Neural cell (in vitro differentiated cells): ENCODE results near the gene MICU1.

Experiments
- CTCF ChIP-seq: fragments of 450-650 bp; IDR thresholded peaks from 2 replicates; pipeline ENCODE4 v1.5.1; 2014; ENCODE audit warnings: antibody characterized with exemption, mild to moderate bottlenecking, moderate library complexity; ENCODE audit not compliant: poor library complexity, severe bottlenecking
- TF ChIP-seq, protein P1 (sequence below): IDR thresholded peaks from 2 replicates; pipeline ENCODE4 v1.6.1; 2012; ENCODE audit warnings: borderline replicate concordance

- peak; percentile 61 for TF ChIP-seq CTCF
- TF ChIP-seq, protein P1, sequence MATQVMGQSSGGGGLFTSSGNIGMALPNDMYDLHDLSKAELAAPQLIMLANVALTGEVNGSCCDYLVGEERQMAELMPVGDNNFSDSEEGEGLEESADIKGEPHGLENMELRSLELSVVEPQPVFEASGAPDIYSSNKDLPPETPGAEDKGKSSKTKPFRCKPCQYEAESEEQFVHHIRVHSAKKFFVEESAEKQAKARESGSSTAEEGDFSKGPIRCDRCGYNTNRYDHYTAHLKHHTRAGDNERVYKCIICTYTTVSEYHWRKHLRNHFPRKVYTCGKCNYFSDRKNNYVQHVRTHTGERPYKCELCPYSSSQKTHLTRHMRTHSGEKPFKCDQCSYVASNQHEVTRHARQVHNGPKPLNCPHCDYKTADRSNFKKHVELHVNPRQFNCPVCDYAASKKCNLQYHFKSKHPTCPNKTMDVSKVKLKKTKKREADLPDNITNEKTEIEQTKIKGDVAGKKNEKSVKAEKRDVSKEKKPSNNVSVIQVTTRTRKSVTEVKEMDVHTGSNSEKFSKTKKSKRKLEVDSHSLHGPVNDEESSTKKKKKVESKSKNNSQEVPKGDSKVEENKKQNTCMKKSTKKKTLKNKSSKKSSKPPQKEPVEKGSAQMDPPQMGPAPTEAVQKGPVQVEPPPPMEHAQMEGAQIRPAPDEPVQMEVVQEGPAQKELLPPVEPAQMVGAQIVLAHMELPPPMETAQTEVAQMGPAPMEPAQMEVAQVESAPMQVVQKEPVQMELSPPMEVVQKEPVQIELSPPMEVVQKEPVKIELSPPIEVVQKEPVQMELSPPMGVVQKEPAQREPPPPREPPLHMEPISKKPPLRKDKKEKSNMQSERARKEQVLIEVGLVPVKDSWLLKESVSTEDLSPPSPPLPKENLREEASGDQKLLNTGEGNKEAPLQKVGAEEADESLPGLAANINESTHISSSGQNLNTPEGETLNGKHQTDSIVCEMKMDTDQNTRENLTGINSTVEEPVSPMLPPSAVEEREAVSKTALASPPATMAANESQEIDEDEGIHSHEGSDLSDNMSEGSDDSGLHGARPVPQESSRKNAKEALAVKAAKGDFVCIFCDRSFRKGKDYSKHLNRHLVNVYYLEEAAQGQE = no peak
Measured at GRCh38 chr10:72328045-72328828, 297.6 kb downstream of the MICU1 start.
